ENCODE results near the gene LCN6. TPM values are rescaled to one million over a fixed set of nuclear protein-coding genes. Genes with fewer than 3 reads are reported as not detected.

The LCN6 gene
- total RNA-seq, 4 donors from 2014 or later = 0.82 to 6.7 (median 2.5) TPM; not detected in 1

DNA sequence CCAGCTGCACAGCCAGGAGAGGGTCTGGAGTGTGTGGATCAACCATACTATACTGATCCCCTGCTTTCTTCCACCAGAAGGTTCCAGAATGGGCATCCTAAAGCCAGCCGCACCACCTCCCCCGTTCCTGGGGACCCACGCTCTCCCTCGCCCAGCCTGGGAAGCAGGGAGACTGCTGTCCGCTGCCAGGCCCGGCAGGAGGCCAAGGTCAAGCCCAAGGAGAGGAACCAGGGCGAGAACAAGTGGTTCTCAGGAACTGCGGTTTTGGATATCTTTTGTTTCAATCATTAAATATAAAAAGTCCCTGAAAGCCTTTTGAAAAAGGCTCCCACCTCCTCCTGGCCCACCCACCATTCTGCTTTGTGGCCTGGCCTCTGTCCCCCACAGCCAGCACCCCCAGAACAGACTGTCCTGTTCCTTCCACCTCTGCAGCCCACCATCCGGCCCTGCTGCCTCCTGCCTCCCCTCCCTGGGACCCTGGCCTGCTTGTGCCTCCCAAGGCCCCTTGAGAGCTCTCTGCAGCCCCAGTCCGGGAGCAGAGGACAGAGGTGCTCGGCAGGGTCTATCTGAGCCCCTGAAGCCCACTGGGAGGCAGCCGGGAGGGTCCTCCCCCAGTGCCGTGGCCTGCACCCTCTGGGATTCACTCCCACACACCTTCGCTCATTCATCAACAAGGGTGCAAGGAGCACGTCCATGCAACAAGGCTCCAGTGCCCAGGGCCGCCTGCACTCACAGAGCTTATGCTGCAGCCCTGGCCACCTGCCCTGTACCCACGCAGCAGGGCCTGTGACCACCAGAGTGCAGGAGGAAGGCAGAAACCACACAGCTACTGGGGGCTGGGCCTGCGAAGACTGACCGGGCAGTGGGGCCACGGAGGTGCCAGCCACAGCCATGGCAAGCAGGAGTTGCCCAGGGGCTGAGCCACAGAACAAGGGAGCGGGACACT lies 614 bp upstream of the LCN6 start:
- Histone ChIP-seq H3K9me3 (peaks cover 0 to 10% (median 3%) of the 10 kb centered on the region in 3 donors), H3K4me1 (peaks cover 0 to 10% (median 0%) of the 10 kb centered on the region in 3 donors), H3K27ac (peak overlapping the region in 3 of 4 donors; percentile 6 to 55 (median 43)), H3K36me3 (no peaks in the 10 kb centered on the region), H3K4me3 (no peak overlapping the region), H3K27me3 (peaks cover 0 to 42% (median 0%) of the 10 kb centered on the region in 4 donors)
- no peak for DNase-seq
- intact Hi-C loops (cut with DNase I) = no loop called here
- no peak for TF ChIP-seq POLR2A (IDR thresholded peaks at IDR 0.05)
- TF ChIP-seq, protein P1, sequence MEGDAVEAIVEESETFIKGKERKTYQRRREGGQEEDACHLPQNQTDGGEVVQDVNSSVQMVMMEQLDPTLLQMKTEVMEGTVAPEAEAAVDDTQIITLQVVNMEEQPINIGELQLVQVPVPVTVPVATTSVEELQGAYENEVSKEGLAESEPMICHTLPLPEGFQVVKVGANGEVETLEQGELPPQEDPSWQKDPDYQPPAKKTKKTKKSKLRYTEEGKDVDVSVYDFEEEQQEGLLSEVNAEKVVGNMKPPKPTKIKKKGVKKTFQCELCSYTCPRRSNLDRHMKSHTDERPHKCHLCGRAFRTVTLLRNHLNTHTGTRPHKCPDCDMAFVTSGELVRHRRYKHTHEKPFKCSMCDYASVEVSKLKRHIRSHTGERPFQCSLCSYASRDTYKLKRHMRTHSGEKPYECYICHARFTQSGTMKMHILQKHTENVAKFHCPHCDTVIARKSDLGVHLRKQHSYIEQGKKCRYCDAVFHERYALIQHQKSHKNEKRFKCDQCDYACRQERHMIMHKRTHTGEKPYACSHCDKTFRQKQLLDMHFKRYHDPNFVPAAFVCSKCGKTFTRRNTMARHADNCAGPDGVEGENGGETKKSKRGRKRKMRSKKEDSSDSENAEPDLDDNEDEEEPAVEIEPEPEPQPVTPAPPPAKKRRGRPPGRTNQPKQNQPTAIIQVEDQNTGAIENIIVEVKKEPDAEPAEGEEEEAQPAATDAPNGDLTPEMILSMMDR (IDR thresholded peaks at IDR 0.05) = no peak
- WGBS, 2 donors = 73 to 75% methylated on average over 11 to 14 of the region's 21 CpGs

DNA sequence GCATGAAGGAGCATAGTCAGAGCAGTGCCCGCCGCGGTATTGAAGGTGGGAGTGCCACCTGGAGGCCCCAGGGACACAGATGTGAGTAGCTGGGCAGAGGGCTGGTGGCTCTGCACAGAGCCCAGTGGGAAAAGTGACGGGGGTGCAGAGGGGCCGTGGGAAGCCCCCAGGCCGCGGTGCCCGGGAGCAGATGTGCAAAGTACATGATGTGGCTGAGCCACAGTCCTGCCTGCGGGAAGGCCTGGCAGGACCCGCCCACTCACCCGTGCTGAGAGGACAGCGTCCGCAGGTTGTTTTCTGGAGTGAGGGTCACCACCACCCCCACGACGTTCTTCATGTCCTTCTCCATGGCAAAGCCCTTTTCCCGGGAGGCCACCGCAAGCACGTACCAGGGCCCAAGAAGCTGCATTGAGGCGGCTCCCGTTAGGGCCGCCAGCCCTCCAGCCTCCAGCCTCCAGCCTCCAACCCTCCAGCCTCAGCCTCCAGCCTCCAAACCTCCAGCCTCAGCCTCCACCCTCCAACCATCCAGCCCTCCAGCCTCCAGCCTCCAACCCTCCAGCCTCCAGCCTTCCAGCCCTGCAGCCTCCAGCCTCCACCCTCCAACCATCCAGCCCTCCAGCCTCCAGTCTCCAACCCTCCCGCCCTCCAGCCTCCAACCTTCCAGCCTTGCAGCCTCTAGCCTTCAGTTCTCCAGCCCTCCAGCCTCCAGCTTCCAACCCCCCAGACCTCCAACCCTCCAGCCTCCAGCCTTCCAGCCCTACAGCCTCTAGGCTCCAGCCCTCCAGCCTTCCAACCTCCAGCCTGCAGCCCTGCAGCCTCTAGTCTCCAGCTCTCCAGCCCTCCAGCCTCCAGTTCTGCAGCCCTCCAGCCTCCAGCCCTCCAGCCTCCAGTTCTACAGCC lies 914 bp downstream of the LCN6 start:
- H3K27me3 ChIP-seq = peaks cover 0 to 49% (median 6%) of the 10 kb centered on the region in 4 donors
- intact Hi-C loops (cut with DNase I) = no loop called here
- no peaks in the 10 kb centered on the region for H3K36me3 ChIP-seq
- DNase-seq = no peak
- H3K4me3 ChIP-seq = no peak overlapping the region
- TF ChIP-seq POLR2A (IDR thresholded peaks at IDR 0.05) = no peak
- TF ChIP-seq, protein P1 (IDR thresholded peaks at IDR 0.05) = no peak
- H3K27ac ChIP-seq = no peak overlapping the region
- peaks cover 12 to 25% (median 12%) of the 10 kb centered on the region in 3 donors for H3K4me1 ChIP-seq
- peaks cover 0 to 10% (median 3%) of the 10 kb centered on the region in 3 donors for H3K9me3 ChIP-seq
- 81 to 86% methylated on average over 9 to 15 of the region's 22 CpGs for WGBS, 2 donors

DNA sequence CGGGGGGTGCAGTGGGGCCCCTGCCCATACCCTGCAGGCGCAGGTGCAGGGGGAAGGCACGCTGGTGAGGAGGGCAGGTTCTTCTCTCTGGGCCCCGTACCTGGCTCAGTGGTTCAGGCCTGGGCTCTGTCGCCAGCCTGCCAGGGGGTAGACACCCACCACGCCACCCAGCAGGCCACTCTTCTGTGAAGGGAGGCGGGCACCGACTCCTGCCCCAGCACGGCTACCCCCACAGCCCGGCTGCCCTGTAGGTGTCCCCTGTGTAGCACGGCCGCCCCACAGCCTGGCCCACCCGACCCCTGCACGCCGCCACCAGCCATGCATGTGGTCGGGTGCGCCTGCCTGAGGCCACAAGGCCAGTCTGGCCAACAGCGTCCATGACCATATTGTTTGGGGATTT lies 1.7 kb downstream of the LCN6 start:
- peak overlapping the region in 2 of 4 donors; percentile 9 to 13 for H3K27ac ChIP-seq
- peaks cover 4 to 57% (median 14%) of the 10 kb centered on the region in 4 donors for H3K27me3 ChIP-seq
- H3K36me3 ChIP-seq = no peaks in the 10 kb centered on the region
- TF ChIP-seq, protein P1 (IDR thresholded peaks at IDR 0.05) = no peak
- no peak for TF ChIP-seq POLR2A (IDR thresholded peaks at IDR 0.05)
- H3K4me1 ChIP-seq = peaks cover 18 to 33% (median 20%) of the 10 kb centered on the region in 3 donors
- intact Hi-C loops (cut with DNase I) = no loop called here
- no peak overlapping the region for H3K4me3 ChIP-seq
- H3K9me3 ChIP-seq = peaks cover 0 to 3% (median 2%) of the 10 kb centered on the region in 3 donors
- WGBS, 2 donors = 80 to 82% methylated on average over 3 to 7 of the region's 18 CpGs
- DNase-seq = no peak

DNA sequence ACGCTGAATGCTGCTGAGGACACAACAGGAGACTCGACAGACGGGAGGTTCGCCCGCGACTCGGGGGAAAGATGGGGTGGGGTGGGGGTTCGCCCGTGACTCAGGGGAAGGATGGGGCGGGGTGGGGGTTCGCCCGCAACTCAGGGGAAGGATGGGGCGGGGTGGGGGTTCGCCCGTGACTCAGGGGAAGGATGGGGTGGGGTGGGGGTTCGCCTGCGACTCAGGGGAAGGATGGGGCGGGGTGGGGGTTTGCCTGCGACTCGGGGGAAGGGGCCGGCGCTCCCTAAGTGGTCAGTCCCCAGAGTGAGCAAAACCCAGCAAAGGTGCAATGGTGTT lies 2.2 kb downstream of the LCN6 start:
- no peaks in the 10 kb centered on the region for H3K9me3 ChIP-seq
- WGBS, 2 donors = 44 to 65% methylated on average over 4 to 8 of the region's 22 CpGs
- H3K36me3 ChIP-seq = no peaks in the 10 kb centered on the region
- H3K27ac ChIP-seq = peak overlapping the region in 2 of 4 donors; percentile 13 to 28
- H3K4me3 ChIP-seq = no peak overlapping the region
- DNase-seq = no peak
- H3K27me3 ChIP-seq = peaks cover 4 to 58% (median 18%) of the 10 kb centered on the region in 4 donors
- intact Hi-C loops (cut with DNase I) = no loop called here
- TF ChIP-seq POLR2A (IDR thresholded peaks at IDR 0.05) = no peak
- TF ChIP-seq, protein P1 (IDR thresholded peaks at IDR 0.05) = no peak
- H3K4me1 ChIP-seq = peaks cover 23 to 38% (median 25%) of the 10 kb centered on the region in 3 donors
